ENCODE data around the gene ASH1L.

DNA sequence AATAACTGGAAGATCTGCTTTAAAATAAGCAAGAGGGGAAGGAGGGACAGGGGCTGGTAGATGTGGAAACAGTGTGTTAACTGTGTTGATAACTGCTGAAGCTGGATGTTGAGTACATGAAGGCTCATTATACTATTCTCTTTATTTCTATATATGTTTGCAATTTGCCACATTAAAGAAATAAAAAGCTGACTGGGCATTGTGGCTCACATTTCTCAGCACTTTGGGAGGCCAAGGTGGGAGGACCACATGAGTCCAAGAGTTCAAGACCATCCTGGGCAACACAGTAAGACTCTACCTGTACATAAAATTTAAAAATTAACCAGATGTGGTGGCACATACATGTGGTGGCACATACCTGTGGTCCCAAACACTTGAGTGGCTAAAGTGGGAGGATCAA is 6.7 kb downstream of the ASH1L start:
- TF ChIP-seq, protein P1, sequence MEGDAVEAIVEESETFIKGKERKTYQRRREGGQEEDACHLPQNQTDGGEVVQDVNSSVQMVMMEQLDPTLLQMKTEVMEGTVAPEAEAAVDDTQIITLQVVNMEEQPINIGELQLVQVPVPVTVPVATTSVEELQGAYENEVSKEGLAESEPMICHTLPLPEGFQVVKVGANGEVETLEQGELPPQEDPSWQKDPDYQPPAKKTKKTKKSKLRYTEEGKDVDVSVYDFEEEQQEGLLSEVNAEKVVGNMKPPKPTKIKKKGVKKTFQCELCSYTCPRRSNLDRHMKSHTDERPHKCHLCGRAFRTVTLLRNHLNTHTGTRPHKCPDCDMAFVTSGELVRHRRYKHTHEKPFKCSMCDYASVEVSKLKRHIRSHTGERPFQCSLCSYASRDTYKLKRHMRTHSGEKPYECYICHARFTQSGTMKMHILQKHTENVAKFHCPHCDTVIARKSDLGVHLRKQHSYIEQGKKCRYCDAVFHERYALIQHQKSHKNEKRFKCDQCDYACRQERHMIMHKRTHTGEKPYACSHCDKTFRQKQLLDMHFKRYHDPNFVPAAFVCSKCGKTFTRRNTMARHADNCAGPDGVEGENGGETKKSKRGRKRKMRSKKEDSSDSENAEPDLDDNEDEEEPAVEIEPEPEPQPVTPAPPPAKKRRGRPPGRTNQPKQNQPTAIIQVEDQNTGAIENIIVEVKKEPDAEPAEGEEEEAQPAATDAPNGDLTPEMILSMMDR (IDR thresholded peaks at IDR 0.05; ENCODE audit: poor library complexity), result no peak
- no peak for TF ChIP-seq EZH2 (IDR thresholded peaks at IDR 0.05; ENCODE audit: borderline replicate concordance)
- TF ChIP-seq EZH2phosphoT487 (IDR thresholded peaks at IDR 0.05; ENCODE audit: low read depth, severe bottlenecking, unreplicated experiment), result no peak

Data from hepatocyte (in vitro differentiated cells).